ENCODE data around the gene VPS41. TPM values are rescaled to one million over a fixed set of nuclear protein-coding genes. Genes with fewer than 3 reads are reported as not detected.

VPS41 gene
- total and polyA plus RNA-seq, 2 of the 13 experiments (the other 11 are each of a cell fraction or from before 2014, with no cell fraction given): 12.1 to 43.4 TPM

DNA sequence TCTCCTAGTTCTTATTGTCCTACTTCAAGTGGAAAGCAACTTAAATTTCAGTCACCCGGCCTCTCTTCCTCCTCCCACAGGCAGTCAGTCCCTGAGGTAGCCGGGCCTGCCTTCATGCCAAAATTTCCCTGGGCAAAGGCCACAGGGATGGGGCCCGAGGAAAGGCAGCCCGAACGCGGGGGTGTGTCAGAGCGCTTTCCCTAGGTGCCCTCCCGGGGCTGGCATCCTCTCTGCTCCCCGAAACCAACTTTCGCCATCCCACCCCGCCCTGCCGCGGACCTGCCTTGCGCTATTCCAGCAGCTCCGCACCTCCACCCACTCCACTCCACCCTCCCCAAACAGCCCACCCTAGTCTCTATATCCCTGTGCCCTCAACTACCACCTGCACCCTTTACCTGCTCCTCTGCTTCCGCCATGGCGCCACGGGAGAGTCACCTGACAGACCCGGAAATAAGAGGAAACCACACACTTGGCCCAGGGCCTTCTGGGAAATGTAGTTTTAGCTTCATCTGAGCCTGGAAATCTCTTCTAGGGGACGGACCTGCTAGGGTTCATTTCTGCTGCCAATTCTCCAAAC is at the start of gene VPS41 (continued):
- TF ChIP-seq, protein P1, sequence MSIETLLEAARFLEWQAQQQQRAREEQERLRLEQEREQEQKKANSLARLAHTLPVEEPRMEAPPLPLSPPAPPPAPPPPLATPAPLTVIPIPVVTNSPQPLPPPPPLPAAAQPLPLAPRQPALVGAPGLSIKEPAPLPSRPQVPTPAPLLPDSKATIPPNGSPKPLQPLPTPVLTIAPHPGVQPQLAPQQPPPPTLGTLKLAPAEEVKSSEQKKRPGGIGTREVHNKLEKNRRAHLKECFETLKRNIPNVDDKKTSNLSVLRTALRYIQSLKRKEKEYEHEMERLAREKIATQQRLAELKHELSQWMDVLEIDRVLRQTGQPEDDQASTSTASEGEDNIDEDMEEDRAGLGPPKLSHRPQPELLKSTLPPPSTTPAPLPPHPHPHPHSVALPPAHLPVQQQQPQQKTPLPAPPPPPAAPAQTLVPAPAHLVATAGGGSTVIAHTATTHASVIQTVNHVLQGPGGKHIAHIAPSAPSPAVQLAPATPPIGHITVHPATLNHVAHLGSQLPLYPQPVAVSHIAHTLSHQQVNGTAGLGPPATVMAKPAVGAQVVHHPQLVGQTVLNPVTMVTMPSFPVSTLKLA (IDR thresholded peaks at IDR 0.05): no peak
- no peak for TF ChIP-seq ZBTB21 (CRISPR knock-in tag; IDR thresholded peaks at IDR 0.05)
- TF ChIP-seq, protein P2, sequence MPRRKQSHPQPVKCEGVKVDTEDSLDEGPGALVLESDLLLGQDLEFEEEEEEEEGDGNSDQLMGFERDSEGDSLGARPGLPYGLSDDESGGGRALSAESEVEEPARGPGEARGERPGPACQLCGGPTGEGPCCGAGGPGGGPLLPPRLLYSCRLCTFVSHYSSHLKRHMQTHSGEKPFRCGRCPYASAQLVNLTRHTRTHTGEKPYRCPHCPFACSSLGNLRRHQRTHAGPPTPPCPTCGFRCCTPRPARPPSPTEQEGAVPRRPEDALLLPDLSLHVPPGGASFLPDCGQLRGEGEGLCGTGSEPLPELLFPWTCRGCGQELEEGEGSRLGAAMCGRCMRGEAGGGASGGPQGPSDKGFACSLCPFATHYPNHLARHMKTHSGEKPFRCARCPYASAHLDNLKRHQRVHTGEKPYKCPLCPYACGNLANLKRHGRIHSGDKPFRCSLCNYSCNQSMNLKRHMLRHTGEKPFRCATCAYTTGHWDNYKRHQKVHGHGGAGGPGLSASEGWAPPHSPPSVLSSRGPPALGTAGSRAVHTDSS (CRISPR knock-in tag; conservative IDR thresholded peaks at IDR 0.05): 0 out of 2 replicates have a peak, but pooled peaks have one; percentile 46
- no peak for TF ChIP-seq PRDM15 (CRISPR knock-in tag; IDR thresholded peaks at IDR 0.05)
- TF ChIP-seq SALL1 (CRISPR knock-in tag; IDR thresholded peaks at IDR 0.05): peak; percentile 55; the same call in 1 of the 2 replicates
- TF ChIP-seq NONO (IDR thresholded peaks at IDR 0.05): no peak
- peak; percentile 73 for TF ChIP-seq NONO (CRISPR knock-in tag; conservative IDR thresholded peaks at IDR 0.05)
- no peak for TF ChIP-seq ZNF431 (CRISPR knock-in tag; IDR thresholded peaks at IDR 0.05; ENCODE audit: borderline replicate concordance, low read depth)
- TF ChIP-seq RFX5 (IDR thresholded peaks at IDR 0.05; ENCODE audit: low read depth, low read length): no peak
- TF ChIP-seq ZBTB8A (CRISPR knock-in tag; IDR thresholded peaks at IDR 0.05; ENCODE audit: borderline replicate concordance, low read depth): no peak
- TF ChIP-seq, protein P3, sequence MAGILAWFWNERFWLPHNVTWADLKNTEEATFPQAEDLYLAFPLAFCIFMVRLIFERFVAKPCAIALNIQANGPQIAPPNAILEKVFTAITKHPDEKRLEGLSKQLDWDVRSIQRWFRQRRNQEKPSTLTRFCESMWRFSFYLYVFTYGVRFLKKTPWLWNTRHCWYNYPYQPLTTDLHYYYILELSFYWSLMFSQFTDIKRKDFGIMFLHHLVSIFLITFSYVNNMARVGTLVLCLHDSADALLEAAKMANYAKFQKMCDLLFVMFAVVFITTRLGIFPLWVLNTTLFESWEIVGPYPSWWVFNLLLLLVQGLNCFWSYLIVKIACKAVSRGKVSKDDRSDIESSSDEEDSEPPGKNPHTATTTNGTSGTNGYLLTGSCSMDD (CRISPR knock-in tag; IDR thresholded peaks at IDR 0.05): no peak
- TF ChIP-seq ZNF20 (CRISPR knock-in tag; IDR thresholded peaks at IDR 0.05): no peak
- TF ChIP-seq, protein P4, sequence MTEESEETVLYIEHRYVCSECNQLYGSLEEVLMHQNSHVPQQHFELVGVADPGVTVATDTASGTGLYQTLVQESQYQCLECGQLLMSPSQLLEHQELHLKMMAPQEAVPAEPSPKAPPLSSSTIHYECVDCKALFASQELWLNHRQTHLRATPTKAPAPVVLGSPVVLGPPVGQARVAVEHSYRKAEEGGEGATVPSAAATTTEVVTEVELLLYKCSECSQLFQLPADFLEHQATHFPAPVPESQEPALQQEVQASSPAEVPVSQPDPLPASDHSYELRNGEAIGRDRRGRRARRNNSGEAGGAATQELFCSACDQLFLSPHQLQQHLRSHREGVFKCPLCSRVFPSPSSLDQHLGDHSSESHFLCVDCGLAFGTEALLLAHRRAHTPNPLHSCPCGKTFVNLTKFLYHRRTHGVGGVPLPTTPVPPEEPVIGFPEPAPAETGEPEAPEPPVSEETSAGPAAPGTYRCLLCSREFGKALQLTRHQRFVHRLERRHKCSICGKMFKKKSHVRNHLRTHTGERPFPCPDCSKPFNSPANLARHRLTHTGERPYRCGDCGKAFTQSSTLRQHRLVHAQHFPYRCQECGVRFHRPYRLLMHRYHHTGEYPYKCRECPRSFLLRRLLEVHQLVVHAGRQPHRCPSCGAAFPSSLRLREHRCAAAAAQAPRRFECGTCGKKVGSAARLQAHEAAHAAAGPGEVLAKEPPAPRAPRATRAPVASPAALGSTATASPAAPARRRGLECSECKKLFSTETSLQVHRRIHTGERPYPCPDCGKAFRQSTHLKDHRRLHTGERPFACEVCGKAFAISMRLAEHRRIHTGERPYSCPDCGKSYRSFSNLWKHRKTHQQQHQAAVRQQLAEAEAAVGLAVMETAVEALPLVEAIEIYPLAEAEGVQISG (CRISPR knock-in tag; IDR thresholded peaks at IDR 0.05): peak; percentile 91
- peak; percentile 33; the same call in 1 of the 2 replicates for TF ChIP-seq TGIF2 (CRISPR knock-in tag; IDR thresholded peaks at IDR 0.05)
- TF ChIP-seq, protein P5, sequence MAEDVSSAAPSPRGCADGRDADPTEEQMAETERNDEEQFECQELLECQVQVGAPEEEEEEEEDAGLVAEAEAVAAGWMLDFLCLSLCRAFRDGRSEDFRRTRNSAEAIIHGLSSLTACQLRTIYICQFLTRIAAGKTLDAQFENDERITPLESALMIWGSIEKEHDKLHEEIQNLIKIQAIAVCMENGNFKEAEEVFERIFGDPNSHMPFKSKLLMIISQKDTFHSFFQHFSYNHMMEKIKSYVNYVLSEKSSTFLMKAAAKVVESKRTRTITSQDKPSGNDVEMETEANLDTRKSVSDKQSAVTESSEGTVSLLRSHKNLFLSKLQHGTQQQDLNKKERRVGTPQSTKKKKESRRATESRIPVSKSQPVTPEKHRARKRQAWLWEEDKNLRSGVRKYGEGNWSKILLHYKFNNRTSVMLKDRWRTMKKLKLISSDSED (CRISPR knock-in tag; IDR thresholded peaks at IDR 0.05): no peak

Data from HepG2 (cell line).